PC-3 (cell line): ENCODE data around the gene NUMA1.

ENCODE experiments used
- CTCF ChIP-seq: fragments of 300-600 bp; sonication (generic); conservative IDR thresholded peaks from 2 replicates; pipeline ENCODE4 v1.5.1; 2017; ENCODE audit warnings: antibody characterized with exemption, low read depth, mild to moderate bottlenecking, low read length
- EZH2 ChIP-seq: fragments of 300-600 bp; sonication (generic); IDR thresholded peaks from one replicate; pipeline ENCODE4 v1.6.1; 2017; ENCODE audit warnings: antibody characterized with exemption, mild to moderate bottlenecking, low read length; ENCODE audit not compliant: unreplicated experiment
- EZH2phosphoT487 ChIP-seq: fragments of 300-600 bp; sonication (generic); IDR thresholded peaks from 2 replicates; pipeline ENCODE4 v1.6.1; 2018; ENCODE audit warnings: mild to moderate bottlenecking, antibody characterized with exemption, low read length, borderline replicate concordance

- TF ChIP-seq CTCF (no peak), EZH2 (no peak), EZH2phosphoT487 (no peak)
These were observed 872 bp upstream of the NUMA1 start for GRCh38 chr11:72081184-72081644.
